Suppressor macrophage treated with lipopolysaccharide for 1 hour (primary cell): Measurements from ENCODE around the gene KAT6B.
"Not testable (repeated sequence)": the region's sequence is repeated elsewhere in the genome, so short reads cannot be mapped to it uniquely, and the experiment has no call there.

Experiments
- DNase-seq, 3 donors: peaks; one replicate each; pipeline ENCODE4 v3.0.0-alpha.2; 2020 to 2022

KAT6B gene

DNA sequence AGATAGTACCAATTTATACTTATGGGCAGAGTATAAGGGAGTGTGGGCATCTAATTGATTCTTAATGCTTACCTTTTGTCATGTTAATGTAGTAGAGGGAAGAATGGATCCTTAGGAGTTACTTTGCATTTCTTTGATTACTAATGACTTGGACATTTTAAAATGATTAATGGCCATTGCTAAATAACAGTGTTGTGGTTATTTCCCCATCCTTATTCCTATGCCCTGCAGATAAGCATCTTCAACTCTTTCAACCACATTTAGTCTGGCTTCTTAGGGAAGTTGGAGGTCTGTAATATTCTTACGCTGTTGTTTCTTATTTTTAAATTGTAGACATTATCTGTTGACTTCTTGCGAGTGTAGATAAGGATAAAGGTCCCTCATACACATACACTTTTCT is 37.2 kb downstream of the KAT6B start:
- peak in 2 of 3 donors; percentile 32 to 41 for DNase-seq

DNA sequence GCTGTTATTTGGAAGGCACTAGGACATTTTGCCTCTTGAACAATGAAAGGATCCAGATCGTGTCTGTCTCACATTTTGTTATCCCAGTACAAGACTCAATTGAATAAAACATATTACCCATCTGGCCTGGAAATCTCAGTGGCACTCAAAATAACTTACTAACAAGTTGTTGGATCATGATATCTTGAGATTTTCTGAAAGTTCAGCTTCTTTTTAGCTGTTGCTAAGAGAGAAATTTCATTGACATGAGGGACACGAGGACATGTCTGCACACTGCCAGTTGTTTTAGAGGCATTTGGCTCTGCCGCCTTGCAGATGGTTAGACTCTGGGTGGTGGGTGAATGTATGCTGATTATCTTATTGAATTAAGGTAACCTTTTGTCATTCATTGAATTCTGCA is 41.0 kb downstream of the KAT6B start:
- no peak for DNase-seq

DNA sequence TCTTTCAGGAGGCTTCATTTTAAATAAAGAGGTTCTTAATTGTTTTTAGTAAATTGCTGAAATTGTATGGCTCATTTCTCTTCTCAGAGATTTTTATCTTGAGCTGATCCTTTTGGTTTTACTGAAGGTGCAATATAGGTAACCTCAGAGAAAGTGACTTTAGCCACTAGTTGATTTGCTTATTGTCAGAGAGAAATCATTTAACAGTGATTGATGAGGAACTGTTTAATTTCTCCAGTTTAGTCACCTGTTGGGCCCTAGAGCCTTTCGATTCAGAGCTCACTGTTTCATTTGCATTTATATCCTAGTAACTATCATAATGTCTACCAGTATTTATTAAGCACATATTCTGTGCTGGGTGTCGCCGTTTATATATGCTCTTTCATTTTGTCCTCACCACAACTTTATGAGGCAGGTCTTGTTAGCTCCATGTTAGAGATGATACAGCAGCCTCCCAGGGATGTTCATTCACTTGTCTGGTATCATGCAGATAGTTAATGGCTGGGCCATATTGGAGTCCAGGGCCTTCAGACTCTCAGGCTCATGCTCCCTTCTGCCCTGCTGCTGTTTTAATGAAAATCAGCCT is 42.1 kb downstream of the KAT6B start:
- no peak for DNase-seq

DNA sequence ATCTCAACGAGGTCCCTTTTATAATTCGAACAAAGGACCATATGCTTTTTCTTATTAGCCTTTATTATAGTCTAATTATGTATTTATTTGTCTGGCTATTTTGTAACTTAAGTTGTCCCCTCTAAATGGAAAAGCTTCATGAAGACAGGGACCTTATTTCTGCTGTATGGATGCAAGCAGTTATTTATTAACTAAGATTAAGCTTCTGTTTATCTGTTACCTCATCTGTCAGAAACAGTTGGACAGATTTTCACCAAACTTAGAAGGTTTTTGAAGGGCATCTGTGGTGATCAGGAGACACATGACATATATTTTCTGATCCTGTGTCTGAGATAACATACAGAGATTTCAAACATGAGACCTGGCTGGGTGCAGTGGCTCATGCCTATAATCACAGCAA is 43.2 kb downstream of the KAT6B start:
- no peak for DNase-seq

DNA sequence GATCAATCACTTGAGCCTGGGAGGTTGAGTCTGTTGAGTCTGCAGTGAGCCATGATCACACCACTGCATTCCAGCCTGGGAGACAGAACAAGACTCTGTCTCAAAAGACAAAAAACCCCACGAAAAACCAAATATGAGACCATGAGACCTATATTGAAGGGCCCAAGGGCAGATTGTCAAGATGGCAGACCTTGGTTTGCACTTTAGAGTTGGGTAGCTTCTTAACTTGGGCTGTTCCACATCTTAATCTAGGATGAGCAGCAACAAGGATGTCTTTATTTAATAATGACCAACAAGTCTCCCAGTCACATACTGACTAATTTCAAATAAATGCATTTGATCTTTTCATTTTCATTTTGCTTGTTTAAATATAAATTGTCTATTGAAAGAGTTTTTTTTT is 43.8 kb downstream of the KAT6B start:
- no peak for DNase-seq

DNA sequence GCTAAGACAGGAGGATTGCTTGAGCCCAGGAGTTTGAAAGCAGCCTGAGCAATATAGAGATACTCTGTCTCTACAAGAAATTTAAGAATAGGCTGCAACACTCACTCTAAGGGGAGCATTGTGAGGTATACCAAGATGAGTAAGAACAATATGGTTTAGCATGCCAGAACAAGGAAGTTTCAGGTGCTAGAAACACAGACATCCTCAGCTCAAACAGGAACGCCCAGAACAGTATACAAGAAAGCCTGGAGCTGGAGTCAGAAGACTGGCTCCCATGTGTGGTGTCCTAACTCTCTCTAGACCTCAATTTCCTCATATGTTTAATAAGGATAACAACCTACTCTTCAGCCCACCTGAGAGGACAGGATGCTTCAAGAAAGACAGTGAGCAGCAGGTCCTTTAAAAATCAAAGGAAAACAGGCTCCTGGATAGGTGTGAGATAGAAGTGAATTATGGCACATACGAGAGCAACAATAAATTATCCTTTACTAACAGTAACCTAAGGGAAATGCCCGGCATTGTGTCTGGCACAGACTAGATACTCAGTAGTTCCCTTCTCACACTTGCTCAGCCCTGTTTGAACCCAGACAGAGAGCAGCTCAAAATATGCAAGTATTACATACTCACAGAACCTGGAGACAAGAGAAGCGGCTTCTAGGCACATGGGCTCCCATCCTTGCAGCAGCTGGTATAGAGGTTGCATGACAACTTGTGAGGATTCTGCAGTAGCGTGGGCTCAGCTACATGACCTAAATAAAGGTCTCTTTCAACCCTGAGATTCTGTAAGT is 45.4 kb downstream of the KAT6B start:
- no peak for DNase-seq

DNA sequence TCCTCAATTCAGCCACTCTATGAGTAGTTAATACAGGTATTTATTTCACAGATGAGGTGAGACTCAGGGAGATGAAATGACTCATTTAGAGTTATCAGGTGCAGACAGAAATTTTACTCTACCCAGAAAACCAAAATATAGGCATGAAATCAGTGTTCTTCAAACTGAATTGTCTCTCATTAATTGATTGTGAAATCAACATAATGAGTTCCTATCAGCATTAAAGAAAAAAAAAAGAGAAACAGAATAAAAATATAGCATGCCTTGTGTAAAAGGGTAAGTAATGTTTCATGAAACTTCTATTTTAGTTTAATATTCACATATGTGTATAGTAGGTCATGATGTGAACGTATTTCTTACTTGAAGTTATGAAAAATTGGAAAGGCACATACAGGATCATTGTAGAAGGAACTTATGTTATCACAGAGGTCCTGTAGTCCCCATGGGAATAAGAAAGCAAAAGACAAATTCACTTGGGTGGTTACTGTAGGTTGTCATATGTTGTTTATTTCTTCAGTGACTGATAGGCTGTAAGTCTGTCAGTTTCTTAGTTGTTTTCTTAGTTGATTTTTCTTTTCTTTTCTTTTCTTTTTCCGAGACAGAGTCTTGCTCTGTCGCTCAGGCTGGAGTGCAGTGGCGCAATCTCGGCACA is 47.5 kb downstream of the KAT6B start:
- no peak for DNase-seq

DNA sequence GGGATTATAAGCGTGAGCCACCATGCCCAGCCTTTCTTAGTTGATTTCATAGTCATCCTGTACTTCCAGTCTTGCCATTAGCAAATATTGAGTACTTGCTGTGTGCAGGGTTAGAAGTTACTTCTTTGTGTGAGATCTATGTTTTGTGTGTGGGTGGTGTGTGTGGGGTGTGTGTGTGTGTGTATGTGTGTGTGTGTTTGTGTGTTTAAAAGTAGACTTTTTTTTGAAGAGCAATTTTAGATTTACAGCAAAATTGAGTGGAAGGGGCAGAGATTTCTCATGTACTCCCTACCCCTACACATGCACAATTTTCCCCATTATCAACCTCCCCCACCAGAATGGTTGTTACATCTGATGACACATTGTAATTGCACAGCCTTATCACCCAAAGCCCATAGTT is 48.2 kb downstream of the KAT6B start:
- no peak for DNase-seq

DNA sequence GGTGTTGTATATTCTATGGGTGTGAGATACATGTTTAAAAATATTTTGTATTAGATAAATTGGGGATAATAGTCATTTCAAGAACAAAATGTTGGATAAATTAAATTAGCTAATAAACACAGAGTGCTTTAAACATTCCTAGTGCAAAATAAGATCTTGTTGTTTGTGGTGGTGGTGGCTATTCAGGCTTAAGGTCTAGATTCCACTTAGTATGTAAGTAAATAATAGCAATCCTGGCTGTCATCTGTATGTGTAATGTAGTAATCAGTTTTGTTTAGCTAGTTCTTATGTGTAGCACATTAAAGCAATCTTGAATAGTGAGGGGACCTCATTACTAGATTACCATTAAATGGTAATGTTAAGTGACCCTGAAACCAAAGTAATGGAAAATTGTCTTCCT is 48.7 kb downstream of the KAT6B start:
- DNase-seq: no peak

DNA sequence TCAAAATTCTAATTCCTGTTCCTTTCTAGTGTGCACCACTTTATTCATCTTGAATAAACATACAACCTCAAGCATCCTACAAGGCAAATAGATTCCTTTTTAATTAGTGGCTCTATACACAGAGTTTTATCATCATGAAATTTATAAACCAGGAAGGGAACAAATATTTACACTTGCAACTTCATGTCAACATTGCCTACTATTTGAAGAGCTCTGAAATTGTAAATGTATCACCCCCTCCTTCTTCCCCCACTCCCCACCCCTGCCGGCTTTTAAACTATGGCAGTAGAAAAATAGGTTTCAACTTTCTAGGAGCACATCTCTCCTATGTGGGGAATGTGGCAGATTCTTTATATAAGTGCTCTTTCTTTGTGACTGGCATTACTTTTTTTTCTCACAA is 49.6 kb downstream of the KAT6B start:
- DNase-seq: no peak

DNA sequence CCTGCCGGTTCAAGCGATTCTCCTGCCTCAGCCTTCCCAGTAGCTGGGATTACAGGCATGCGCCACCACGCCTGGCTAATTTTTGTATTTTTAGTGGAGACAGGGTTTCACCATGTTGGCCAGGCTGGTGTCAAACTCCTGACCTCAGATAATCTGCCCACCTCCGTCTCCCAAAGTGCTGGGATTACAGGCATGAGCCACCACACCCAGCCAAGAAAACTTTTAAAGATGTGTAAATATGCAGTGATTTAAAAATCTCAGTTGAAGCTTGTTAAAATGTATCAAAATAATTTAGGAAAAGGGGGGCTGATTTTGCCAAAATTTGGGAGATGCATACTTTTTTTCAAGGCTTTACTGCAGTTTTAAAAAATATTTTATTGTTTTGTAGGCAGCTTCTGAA is 50.7 kb downstream of the KAT6B start:
- DNase-seq: not testable (repeated sequence)

DNA sequence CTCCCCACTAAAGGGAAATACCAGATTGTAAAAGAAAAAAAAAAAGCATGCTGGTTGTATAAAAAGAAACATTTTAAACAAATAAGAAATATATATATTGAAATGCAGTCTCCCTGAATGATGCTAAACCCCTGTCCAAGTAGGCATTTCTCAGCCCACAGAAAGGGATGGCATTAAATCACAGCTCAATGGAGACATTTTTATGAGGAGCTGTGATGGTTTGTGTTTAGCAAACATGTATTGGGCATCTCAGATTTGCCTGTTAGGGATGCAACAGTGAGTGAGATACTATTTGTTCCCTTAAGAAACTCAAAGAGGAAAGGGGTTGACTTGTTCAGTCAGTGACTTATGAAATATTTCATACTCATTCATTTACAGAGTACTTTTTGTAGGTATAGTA is 51.5 kb downstream of the KAT6B start:
- DNase-seq: no peak

DNA sequence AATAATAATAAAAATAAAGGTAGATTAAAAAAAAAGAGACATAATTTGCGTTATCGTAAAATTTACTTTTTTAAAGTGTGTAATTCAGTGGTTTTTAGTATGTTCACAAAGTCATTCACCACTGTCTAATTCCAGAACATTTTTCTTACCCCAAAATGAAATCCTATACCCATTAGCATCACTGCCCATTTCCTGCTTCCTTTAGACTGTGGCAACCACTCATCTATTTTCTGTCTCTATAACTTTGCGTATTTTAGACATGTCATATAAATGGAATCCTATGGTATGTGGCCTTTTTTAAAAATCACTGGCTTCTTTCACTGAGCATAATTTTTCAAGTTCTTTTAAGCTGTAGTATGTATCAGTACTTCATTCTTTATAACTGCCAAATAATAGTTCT is 53.6 kb downstream of the KAT6B start:
- DNase-seq: no peak

DNA sequence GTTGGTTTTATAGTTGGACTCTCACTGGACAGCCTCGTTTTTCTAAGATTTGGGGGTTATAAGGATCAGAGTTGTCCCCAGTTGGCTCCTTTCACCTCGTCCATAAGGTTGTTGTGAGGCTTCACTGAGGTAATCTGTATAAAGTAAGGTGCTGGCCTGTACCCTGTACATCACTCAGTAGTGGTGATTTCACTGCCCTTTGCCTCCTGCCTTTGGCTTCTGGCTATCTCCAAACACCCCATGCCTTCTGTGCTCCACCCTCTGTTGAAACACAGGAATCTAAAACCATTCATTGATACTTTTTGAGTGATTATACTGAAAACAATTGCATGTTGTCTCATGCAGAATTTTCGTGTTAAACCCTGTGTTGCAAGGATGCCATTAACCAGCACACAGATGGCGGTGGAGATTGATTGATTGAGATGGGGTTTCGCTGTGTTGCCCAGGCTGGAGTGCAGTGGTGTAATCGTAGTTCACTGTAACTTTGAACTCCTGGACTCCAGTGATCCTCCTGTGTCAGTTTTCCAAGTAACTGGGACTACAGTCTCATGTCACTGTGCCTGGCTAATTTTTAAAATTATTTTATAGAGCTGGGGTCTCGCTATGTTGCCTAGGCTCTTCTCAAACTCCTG is 55.0 kb downstream of the KAT6B start:
- no peak for DNase-seq

DNA sequence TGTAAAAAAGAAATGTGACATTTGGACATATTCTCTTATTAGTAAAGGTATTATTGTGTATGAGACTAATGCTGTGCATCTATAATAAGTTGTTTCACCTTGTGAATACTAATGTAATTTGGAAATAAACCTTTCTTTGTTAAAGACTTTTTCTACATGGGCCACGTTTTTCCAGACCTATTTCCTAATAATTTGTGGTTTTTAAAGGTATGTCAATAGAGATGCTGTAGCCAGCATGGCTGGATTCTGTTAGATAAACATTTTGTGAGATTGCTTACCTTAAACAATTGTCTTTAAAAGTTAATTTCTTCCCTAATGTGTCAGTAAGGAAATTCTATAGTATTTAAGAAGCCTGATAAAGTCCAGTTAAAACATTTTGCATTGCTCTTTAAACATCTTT is 56.0 kb downstream of the KAT6B start:
- DNase-seq: no peak

DNA sequence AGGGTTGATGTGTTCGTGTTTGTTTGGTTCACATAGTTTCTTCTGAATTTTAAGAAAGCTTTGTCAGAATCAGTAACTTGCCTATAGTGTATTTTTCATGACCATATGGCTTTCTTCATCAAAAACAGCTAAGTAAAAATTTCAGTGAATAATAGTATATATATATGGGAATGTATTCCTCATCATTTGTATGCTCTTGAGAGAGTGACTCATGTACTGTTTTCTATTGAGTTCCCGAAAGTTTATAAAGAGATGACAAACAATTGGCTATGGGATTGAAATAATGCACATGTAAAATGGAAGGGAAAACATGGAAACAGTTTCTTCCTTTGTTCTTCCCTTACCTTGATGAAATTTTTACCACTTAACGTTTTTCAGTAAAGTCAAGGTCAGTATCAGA is 56.4 kb downstream of the KAT6B start:
- DNase-seq: no peak

DNA sequence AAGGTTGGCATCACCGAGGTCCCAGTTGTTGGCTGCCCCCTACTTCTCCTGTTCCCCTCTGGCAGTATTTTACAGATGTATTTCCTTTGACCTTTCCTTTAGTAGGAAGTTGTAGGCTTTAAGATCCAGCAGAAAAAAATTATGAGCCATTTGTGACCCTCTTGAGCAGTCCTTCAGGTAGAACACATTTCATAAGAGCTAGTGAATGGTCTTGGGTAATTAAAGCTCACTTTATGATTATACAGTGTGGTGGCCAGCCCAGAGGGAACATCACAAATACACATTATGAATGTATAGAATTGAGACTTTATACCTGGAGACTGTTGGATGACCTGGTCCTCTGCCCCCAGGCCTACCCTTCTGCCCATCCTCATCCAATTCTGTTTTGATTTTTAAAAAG is 57.0 kb downstream of the KAT6B start:
- DNase-seq: no peak

DNA sequence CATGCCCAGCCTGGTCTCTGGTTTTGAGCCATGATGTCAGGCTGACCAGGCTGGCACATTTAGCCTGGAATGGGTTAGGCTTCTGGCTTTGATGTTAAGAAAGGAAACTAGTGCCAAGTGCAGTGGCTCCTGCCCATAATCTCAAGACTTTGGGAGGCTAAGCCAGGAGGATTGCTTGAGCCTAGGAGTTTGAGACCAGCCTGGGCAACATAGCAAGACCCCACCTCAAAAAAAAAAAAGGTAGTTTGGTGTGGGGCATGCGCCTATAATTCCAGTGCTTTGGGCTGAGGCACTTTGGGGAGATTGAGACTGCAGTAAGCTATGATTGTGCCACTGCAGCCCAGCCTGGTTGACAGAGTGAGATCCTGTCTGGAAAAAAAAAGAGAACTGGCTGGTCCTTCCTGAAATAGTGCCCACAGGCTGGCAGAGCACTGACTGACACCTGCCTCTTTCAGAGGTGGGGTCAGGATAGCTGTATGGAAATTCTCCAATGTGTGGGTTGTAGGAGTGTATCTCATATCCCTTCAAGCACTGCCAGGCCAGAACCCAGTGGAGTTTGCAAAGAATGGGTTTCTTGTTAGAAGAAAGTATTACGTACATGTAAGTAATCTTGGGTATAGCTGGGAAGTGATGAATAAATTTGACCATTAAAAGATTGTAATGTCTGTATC is 61.3 kb downstream of the KAT6B start:
- DNase-seq: peak in 1 of 3 donors; percentile 2

DNA sequence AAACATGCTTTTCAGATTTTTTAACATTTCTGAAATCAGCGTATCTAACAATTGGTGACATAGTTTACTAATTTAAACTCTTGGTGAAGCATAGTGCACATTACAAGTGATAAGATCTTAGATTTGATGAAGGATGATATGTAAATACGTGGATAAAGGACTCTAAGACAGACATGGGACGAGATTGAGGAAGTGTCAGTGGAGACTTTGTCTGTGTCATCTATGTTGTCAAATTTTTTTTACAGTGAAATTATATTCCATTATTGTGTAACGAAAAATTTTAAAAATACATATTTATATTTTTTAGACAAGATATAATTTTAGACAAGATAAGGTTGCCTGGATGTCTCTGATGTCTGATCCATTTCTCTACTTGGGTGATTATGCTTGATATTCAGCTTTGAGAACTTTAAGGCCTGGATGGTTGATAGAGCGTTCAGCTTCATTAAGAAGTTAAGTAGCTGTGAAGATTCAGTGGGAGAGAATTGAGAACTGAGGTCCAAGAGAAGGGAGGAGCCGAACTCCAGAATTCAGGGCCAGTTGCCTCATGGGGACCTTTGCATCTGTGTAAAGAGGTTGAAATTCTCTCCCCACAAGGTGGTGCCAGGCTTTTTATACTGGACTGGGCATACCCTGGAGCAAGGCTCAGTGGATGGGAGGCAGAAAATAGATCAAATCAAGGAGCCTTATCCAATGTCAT is 62.7 kb downstream of the KAT6B start:
- peak; percentile 22 to 53 (median 29) for DNase-seq

DNA sequence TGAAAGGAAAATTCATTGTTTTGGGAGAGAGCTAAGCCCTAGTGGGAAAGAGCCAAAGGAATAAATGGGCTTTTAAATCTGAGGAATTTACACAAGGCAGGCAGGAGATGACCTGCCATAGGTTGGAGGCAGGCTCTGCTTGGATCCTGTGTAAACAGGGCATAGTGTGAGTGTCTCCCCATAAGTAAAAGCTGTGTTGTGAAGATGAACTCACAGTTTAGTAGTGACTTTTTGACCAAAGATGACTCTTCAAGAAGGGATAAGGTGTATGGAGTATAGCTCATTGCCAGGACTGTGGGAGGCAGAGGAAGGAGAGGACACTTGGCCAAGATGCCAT is 63.2 kb downstream of the KAT6B start:
- no peak for DNase-seq

DNA sequence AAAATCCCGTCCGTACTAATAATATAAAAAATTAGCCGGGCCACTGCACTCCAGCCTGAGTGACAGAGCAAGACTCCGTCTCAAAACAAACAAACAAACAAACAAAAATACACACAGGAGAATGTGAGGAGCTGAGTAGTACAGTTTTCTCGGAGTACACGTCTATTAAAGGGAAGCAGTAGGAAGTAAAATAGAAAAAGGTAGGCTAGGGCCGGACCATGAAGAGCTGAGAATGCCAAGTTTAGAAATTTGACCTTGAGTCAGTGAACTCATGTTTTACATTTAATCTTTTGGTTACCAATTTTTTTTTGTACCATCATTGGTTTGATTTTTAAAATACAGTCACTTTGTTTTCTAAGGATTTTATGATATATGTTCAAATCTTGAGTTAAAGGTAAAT is 64.1 kb downstream of the KAT6B start:
- no peak for DNase-seq

DNA sequence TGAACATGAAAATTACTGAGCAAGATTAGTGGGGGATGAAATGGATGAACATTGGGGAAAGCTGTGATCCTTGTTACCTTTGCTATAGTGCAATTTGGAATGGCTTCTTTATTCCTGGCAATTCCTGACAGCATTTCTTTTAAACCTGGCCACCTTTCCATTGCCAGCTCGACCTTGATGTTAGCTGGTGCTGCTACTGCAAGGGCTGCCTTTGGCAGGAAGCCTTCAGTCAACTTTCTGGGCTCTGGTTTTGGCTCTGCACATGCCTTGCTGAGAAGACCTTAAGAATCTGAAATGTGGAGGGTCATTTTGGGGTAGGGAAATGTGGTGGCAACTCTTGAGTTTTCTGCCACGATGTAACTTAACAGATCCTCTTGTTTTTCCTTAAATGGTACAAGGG is 64.7 kb downstream of the KAT6B start:
- no peak for DNase-seq

DNA sequence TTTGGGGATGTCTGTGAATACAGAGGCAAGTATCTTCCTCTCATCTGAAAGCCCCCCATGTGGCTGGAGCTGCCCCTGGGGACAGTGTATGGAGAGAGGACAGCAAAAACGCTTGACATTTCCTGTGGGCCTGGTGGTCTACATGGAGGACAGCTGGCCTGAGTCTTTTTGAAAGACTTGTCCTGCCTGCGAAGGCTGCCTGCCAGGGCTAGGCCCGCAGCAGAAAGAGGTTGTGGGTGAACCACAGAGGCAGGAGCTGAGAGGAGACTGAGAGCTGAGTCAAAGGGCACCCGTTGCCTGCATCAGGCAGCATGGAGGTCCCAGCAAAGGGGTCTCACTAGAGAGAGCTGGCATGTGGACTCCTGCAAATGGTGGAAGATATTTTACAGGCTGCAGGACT is 66.4 kb downstream of the KAT6B start:
- no peak for DNase-seq
